Left lung (tissue), 10 donors: ENCODE data around the gene WNT7B. TPM values are rescaled to one million over a fixed set of nuclear protein-coding genes. Genes with fewer than 3 reads are reported as not detected.

Source experiments
- ATAC-seq: fragments of 200-7000 bp; cut with Tn5 transposase; one replicate; pipeline ENCODE4 v1.9.1; 2020; ENCODE audit warnings: moderate library complexity
- DNase-seq, 4 donors: peaks; one replicate each; pipeline ENCODE4 v3.0.0-alpha.2; 2013 to 2020
- H3K27ac ChIP-seq, 2 donors: fragments of 200-600 bp; sonication (generic) in 1 of 2; one replicate each; pipeline versions ENCODE4 v1.5.0 to v1.8.0; 2020 to 2021
- H3K27me3 ChIP-seq, 2 donors: fragments of 200-600 bp; sonication (generic) in 1 of 2; one replicate each; pipeline versions ENCODE4 v1.5.0 to v1.8.0; 2020 to 2021
- H3K36me3 ChIP-seq, 2 donors: fragments of 200-600 bp; sonication (generic) in 1 of 2; one replicate each; pipeline versions ENCODE4 v1.5.0 to v1.8.0; 2020 to 2021
- H3K4me1 ChIP-seq, 2 donors: fragments of 200-600 bp; one replicate each; pipeline ENCODE4 v1.8.0; 2021
- H3K4me3 ChIP-seq, 2 donors: fragments of 200-600 bp; sonication (generic) in 1 of 2; one replicate each; pipeline versions ENCODE4 v1.5.0 to v1.8.0; 2020 to 2021; ENCODE audit warnings: mild to moderate bottlenecking in 1 of 2
- H3K9me3 ChIP-seq, 2 donors: fragments of 200-600 bp; sonication (generic) in 1 of 2; one replicate each; pipeline versions ENCODE4 v1.5.0 to v1.8.0; 2020 to 2021
- intact Hi-C, 2 donors: fragments of 100-400 bp; cut with DNase I; formaldehyde crosslinking; loops; one replicate each; pipeline versions ENCODE4 v1.11.2 to v1.14.2; 2022
- polyA plus RNA-seq, 6 donors: library from polyadenylated mRNA; unstranded; fragments of 120-200 nt; gene quantifications; one replicate each; pipeline ENCODE4 v1.2.1, GENCODE V29; 2013; ENCODE audit not compliant: insufficient read length in 6 of 6
- total RNA-seq, 2 donors: library from RNA; stranded (reverse); fragmentation: NEBNext Ultra II Directional; extraction: Animal tissue kit (Norgen Biotek cat#: 25700); gene quantifications; one replicate each; pipeline ENCODE4 v1.2.1, GENCODE V29; 2021
- TF ChIP-seq, protein P1 (sequence below), 2 donors: fragments of 200-600 bp; sonication (generic) in 1 of 2; IDR thresholded peaks; one replicate each; pipeline versions ENCODE4 v1.5.0 to v1.8.0; 2021; ENCODE audit warnings: antibody characterized with exemption in 2 of 2
- donor health status: DM: no; HTN: yes; CAD: no.
- donor health status: DM: no; HTN: no; CAD: no.

The WNT7B gene
- total and polyA plus RNA-seq, 8 donors, result 7.2 to 21.7 (median 14.9) TPM

DNA sequence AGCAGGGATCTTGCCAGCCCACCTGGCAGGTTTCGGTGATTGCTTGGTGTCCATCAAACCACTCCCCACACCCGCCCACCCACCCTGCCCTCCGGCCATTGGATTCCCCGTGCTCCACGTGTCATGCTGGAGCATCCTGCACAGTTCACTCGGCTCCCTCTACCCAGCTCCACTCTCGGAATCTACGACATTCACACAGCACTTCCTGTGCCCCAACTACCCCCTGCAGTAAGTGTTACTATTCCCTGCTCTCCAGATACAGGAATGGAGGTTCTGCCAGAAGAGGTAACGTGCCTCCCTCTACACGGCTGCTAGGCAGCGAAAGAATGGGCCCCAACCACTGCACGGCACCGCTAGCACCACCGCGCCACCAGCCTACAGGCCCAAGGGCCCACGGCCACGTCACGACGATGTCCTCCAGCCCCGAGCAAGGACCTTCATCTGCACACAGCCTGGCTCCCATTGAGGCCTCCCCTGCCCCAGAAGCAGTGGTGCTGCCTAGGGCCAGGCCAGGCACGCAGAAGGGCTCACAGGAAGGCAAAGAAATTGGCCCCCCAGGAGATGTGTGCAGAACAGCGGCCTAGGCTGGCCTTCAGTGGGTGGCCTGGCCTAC, 27.6 kb downstream of the WNT7B start:
- Histone ChIP-seq H3K27ac (no peak overlapping the region), H3K27me3 (peaks cover 0 to 26% of the 10 kb centered on the region in 2 donors), H3K36me3 (no peaks in the 10 kb centered on the region), H3K4me3 (no peak overlapping the region), H3K4me1 (no peaks in the 10 kb centered on the region), H3K9me3 (no peaks in the 10 kb centered on the region)
- intact Hi-C loops, result no loop called here
- TF ChIP-seq, protein P1, sequence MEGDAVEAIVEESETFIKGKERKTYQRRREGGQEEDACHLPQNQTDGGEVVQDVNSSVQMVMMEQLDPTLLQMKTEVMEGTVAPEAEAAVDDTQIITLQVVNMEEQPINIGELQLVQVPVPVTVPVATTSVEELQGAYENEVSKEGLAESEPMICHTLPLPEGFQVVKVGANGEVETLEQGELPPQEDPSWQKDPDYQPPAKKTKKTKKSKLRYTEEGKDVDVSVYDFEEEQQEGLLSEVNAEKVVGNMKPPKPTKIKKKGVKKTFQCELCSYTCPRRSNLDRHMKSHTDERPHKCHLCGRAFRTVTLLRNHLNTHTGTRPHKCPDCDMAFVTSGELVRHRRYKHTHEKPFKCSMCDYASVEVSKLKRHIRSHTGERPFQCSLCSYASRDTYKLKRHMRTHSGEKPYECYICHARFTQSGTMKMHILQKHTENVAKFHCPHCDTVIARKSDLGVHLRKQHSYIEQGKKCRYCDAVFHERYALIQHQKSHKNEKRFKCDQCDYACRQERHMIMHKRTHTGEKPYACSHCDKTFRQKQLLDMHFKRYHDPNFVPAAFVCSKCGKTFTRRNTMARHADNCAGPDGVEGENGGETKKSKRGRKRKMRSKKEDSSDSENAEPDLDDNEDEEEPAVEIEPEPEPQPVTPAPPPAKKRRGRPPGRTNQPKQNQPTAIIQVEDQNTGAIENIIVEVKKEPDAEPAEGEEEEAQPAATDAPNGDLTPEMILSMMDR (IDR thresholded peaks at IDR 0.05), result no peak
- ATAC-seq (no peak), DNase-seq (no peak)

DNA sequence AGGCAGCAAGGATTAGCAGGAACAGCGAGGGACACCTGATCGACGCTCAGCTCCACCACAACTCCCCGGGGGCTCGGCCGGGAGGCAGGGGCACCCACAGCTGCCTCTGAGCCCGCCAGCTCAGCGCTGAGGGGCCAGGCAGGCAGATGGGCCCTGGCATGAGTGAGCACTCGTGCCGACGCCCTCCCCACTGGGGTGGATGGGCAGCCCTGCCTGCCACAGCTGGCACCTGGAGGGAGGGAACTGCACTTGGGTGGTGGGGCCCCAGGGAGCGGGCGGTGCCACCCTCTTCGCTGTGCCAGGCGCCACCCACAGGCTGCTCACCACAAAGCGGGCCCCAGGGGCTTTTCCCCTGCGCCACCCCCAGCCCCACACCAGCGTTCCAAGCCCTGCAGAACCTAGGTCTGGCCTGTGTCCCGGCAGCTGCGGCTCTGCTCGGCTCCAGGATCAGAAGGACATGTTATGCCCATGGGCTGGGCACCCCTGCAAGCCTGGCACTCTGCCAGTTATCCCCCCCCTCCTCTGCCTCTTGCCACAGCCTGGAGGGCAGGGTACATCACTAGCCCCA, 28.8 kb downstream of the WNT7B start:
- ATAC-seq, result no peak
- TF ChIP-seq, protein P1 (IDR thresholded peaks at IDR 0.05), result no peak
- no peak overlapping the region for H3K27ac ChIP-seq

DNA sequence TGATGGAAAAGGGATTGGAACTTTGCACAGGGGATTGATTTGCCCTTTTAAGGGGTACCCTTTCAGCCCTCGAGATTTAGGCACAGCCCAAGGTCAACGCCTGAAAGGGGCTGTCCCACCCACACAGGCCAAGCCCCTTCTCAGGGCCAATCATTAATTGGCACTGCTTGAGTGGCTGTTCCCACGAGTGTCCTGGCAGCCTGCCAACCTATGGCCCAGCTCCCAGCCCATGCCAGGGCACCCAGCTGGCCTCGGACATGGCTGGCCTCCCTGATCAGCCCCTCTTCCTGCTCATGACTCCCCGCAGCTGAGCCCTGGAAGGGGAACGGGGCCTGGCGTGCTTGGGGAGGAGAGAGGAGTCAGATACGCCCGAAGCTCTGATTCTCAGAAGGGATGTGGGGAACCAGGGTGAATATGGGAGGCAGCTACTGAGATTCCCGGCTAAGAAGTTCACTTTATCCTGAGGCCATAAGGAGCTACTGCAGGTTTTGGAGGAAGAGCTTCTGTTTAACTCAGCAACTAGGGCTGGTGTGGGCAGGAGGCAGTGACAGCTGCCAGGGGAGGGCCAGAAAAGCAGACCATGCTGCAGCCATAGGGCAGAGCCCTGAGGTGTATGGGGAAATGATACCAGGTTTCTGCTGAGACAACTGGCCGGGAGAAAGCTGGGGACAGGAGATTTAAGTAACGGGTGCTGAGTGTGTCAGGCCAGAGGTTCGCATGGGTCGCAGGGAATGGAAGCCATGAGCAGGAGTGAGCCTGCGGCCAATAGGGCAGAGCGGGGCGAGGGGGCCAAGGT, 30.0 kb downstream of the WNT7B start:
- Histone ChIP-seq H3K4me1 (no peaks in the 10 kb centered on the region), H3K36me3 (no peaks in the 10 kb centered on the region), H3K4me3 (no peak overlapping the region), H3K9me3 (no peaks in the 10 kb centered on the region), H3K27ac (no peak overlapping the region), H3K27me3 (peaks cover 0 to 18% of the 10 kb centered on the region in 2 donors)
- ATAC-seq (peak; percentile 24), DNase-seq (no peak)
- intact Hi-C loops, result no loop called here
- TF ChIP-seq, protein P1 (IDR thresholded peaks at IDR 0.05), result no peak

More for the DNA sequence above, 28.8 kb downstream of the WNT7B start:
- Histone ChIP-seq H3K4me3 (no peak overlapping the region), H3K9me3 (no peaks in the 10 kb centered on the region), H3K27me3 (peaks cover 0 to 27% of the 10 kb centered on the region in 2 donors), H3K36me3 (no peaks in the 10 kb centered on the region), H3K4me1 (no peaks in the 10 kb centered on the region)
- intact Hi-C loops, result no loop called here
- DNase-seq, result no peak

GRCh38 chr22:45945621-45946106, 31.3 kb downstream of the WNT7B start:
- DNase-seq, result no peak
- TF ChIP-seq, protein P1 (IDR thresholded peaks at IDR 0.05), result no peak
- intact Hi-C loops, result no loop called here

More at GRCh38 chr22:45945621-45946106, 31.3 kb downstream of the WNT7B start:
- no peak for ATAC-seq
- Histone ChIP-seq H3K27me3 (peaks cover 0 to 14% of the 10 kb centered on the region in 2 donors), H3K36me3 (no peaks in the 10 kb centered on the region), H3K27ac (no peak overlapping the region), H3K9me3 (no peaks in the 10 kb centered on the region), H3K4me3 (no peak overlapping the region), H3K4me1 (no peaks in the 10 kb centered on the region)
